HFF-Myc (cell line): ENCODE measurements around the gene ANKRD13C.
A peak's percentile ranks its signal among the peaks of the same experiment; 100 is the strongest.
"Not testable (repeated sequence)": the region's sequence is repeated elsewhere in the genome, so short reads cannot be mapped to it uniquely, and the experiment has no call there.

Source experiments
- DNase-seq: peaks from one replicate; pipeline ENCODE4 v3.0.0-alpha.2; 2011; ENCODE audit warnings: low read depth; ENCODE audit errors: extremely low read depth
- H3K4me3 ChIP-seq: replicated peaks from 2 replicates; pipeline ENCODE4 v1.5.1; 2011; ENCODE audit warnings: low read depth, mild to moderate bottlenecking, control low read depth, low read length
- CTCF ChIP-seq: IDR thresholded peaks from 2 replicates; pipeline ENCODE4 v1.5.1; 2012; ENCODE audit warnings: mild to moderate bottlenecking, low read depth, low read length, control low read depth; ENCODE audit errors: missing control alignments

The ANKRD13C gene

GRCh38 chr1:70360321-70360720 is 5.8 kb upstream of the ANKRD13C start:
- DNase-seq, result no peak
- H3K4me3 ChIP-seq, result no peak overlapping the region
- no peak for TF ChIP-seq CTCF

- no peak for TF ChIP-seq CTCF
- no peak overlapping the region for H3K4me3 ChIP-seq
- no peak for DNase-seq
Measured at GRCh38 chr1:70358921-70359564, 4.5 kb upstream of the ANKRD13C start.

GRCh38 chr1:70355920-70356319 is 1.4 kb upstream of the ANKRD13C start:
- no peak for DNase-seq
- H3K4me3 ChIP-seq, result no peak overlapping the region

GRCh38 chr1:70355111-70355407 is 537 bp upstream of the ANKRD13C start:
- TF ChIP-seq CTCF, result no peak
- H3K4me3 ChIP-seq, result peak overlapping the region; percentile 95
- DNase-seq, result no peak

More at GRCh38 chr1:70355920-70356319, 1.4 kb upstream of the ANKRD13C start:
- no peak for TF ChIP-seq CTCF

GRCh38 chr1:70353601-70354331 is 756 bp downstream of the ANKRD13C start:
- peak; percentile 33 for DNase-seq
- H3K4me3 ChIP-seq, result peak overlapping the region; percentile 95
- TF ChIP-seq CTCF, result no peak

GRCh38 chr1:70353044-70353443 is 1.5 kb downstream of the ANKRD13C start:
- DNase-seq, result no peak
- peak overlapping the region; percentile 95 for H3K4me3 ChIP-seq
- TF ChIP-seq CTCF, result no peak

- not testable (repeated sequence) for DNase-seq
Measured at GRCh38 chr1:70349799-70350198, 4.7 kb downstream of the ANKRD13C start.

More at GRCh38 chr1:70349799-70350198, 4.7 kb downstream of the ANKRD13C start:
- not testable (repeated sequence) for H3K4me3 ChIP-seq
